SK-N-SH (cell line): ENCODE results near the gene OSBPL7. TPM values are rescaled to one million over a fixed set of nuclear protein-coding genes. Genes with fewer than 3 reads are reported as not detected.

Source experiments
- CTCF ChIA-PET: fragments of 300-600, 350-600 bp; formaldehyde crosslinking; extraction: SDS; loops from one replicate; lab custom pipeline; 2021; lab: Yijun Ruan, JAX
- POLR2A ChIA-PET: fragments of 350-600 bp; sonication (Branson Sonifier 250); formaldehyde crosslinking; extraction: SDS; loops from one replicate; lab custom pipeline; 2020; ENCODE audit warnings: antibody characterized with exemption, inconsistent platforms; lab: Yijun Ruan, JAX
- DNase-seq: peaks from one replicate; pipeline ENCODE4 v3.0.0; 2012
- H2AFZ ChIP-seq: fragments of 200-600 bp; sonication (generic); 2 replicates; pipeline ENCODE4 v1.8.1; 2016; ENCODE audit warnings: antibody characterized with exemption, mild to moderate bottlenecking, low read depth
- H3F3A ChIP-seq: fragments of 200-600 bp; sonication (generic); replicated peaks from 2 replicates; pipeline ENCODE3; 2016; ENCODE audit warnings: antibody characterized with exemption, mild to moderate bottlenecking; ENCODE audit not compliant: insufficient read depth
- H3K27ac ChIP-seq, 2 experiments: fragments of 200-500 bp in 1 of 2; fragments of 200-600 bp in 1 of 2; sonication (Bioruptor generic) in 1 of 2; sonication (generic), shearing (Covaris generic) in 1 of 2; 2 replicates each; pipeline versions ENCODE4 v1.5.1 to v1.6.1; 2014 to 2016; ENCODE audit warnings: low read depth in 2 of 2, inconsistent platforms in 1 of 2, low read length in 1 of 2, mild to moderate bottlenecking in 1 of 2, mixed read lengths in 1 of 2
- H3K27me3 ChIP-seq: fragments of 200-600 bp; sonication (generic), shearing (Covaris generic); 2 replicates; pipeline ENCODE4 v1.6.1; 2016; ENCODE audit warnings: mixed run types; ENCODE audit not compliant: insufficient read depth
- H3K36me3 ChIP-seq, 2 experiments: fragments of 200-500 bp in 1 of 2; fragments of 200-600 bp in 1 of 2; sonication (Bioruptor generic) in 1 of 2; sonication (generic) in 1 of 2; replicated peaks in 1 of 2; 2 replicates each; pipeline versions ENCODE3 to v1.5.1; 2014 to 2016; ENCODE audit warnings: low read length in 1 of 2, mild to moderate bottlenecking in 1 of 2; ENCODE audit not compliant: insufficient read depth in 2 of 2, control insufficient read depth in 1 of 2
- H3K4me1 ChIP-seq, 2 experiments: fragments of 200-500 bp in 1 of 2; fragments of 200-600 bp in 1 of 2; sonication (Bioruptor generic) in 1 of 2; sonication (generic), shearing (Covaris generic) in 1 of 2; 2 replicates each; pipeline versions ENCODE4 v1.5.1 to v1.6.1; 2014 to 2016; ENCODE audit warnings: low read depth in 1 of 2, low read length in 1 of 2, mixed run types in 1 of 2; ENCODE audit not compliant: insufficient read depth in 2 of 2, control insufficient read depth in 1 of 2
- H3K4me2 ChIP-seq: fragments of 200-600 bp; sonication (generic), shearing (Covaris generic); 2 replicates; pipeline ENCODE4 v1.6.1; 2017; ENCODE audit warnings: mixed run types
- H3K4me3 ChIP-seq, 2 experiments: fragments of 200-500 bp in 1 of 2; fragments of 200-600 bp in 1 of 2; sonication (Bioruptor generic) in 1 of 2; sonication (generic), shearing (Covaris generic) in 1 of 2; 2 replicates each; pipeline versions ENCODE4 v1.5.1 to v1.8.1; 2014 to 2016; ENCODE audit warnings: low read depth in 2 of 2, inconsistent platforms in 1 of 2, low read length in 1 of 2, mild to moderate bottlenecking in 1 of 2, mixed read lengths in 1 of 2, moderate library complexity in 1 of 2
- H3K79me2 ChIP-seq: fragments of 200-600 bp; sonication (generic); 2 replicates; pipeline ENCODE4 v1.8.1; 2017; ENCODE audit warnings: mild to moderate bottlenecking; ENCODE audit not compliant: insufficient read depth
- H3K9ac ChIP-seq: fragments of 200-600 bp; sonication (generic); 2 replicates; pipeline ENCODE4 v1.6.1; 2017; ENCODE audit warnings: mixed run types
- H3K9me2 ChIP-seq: fragments of 200-600 bp; sonication (generic); 2 replicates; pipeline ENCODE4 v1.6.1; 2017; ENCODE audit warnings: mixed run types
- H3K9me3 ChIP-seq: fragments of 200-600 bp; sonication (generic); 2 replicates; pipeline ENCODE4 v1.6.1; 2017; ENCODE audit warnings: mixed run types, mild to moderate bottlenecking, moderate library complexity
- H4K20me1 ChIP-seq: fragments of 200-600 bp; sonication (generic); 2 replicates; pipeline ENCODE4 v1.6.1; 2017; ENCODE audit warnings: mild to moderate bottlenecking, mixed run types; ENCODE audit not compliant: insufficient read depth
- CHD2 ChIP-seq: fragments of 150-350 bp; IDR thresholded peaks from 2 replicates; pipeline ENCODE4 v1.6.1; 2018; ENCODE audit warnings: low read length; ENCODE audit not compliant: partially characterized antibody
- ELF1 ChIP-seq: IDR thresholded peaks from 2 replicates; pipeline ENCODE4 v1.4.0; 2012
- FOSL2 ChIP-seq: IDR thresholded peaks from 2 replicates; pipeline ENCODE4 v1.4.0; 2012; ENCODE audit warnings: low read depth, mild to moderate bottlenecking, moderate library complexity, borderline replicate concordance
- GABPA ChIP-seq: IDR thresholded peaks from 2 replicates; pipeline ENCODE4 v1.4.0; 2012; ENCODE audit warnings: low read depth, mild to moderate bottlenecking
- MEF2A ChIP-seq: IDR thresholded peaks from 2 replicates; pipeline ENCODE4 v1.4.0; 2012; ENCODE audit warnings: low read depth, borderline replicate concordance
- NFIC ChIP-seq: IDR thresholded peaks from 2 replicates; pipeline ENCODE4 v1.4.0; 2012; ENCODE audit warnings: borderline replicate concordance
- TAF1 ChIP-seq: IDR thresholded peaks from 2 replicates; pipeline ENCODE4 v1.6.1; 2012; ENCODE audit warnings: low read depth, mild to moderate bottlenecking, low read length, moderate library complexity, borderline replicate concordance
- TCF12 ChIP-seq: IDR thresholded peaks from 2 replicates; pipeline ENCODE4 v1.4.0; 2012
- TEAD4 ChIP-seq: IDR thresholded peaks from 2 replicates; pipeline ENCODE4 v1.4.0; 2012; ENCODE audit warnings: mild to moderate bottlenecking, borderline replicate concordance; ENCODE audit not compliant: insufficient read depth
- WGBS: methylation state at CpG from one replicate; pipeline ENCODE4 v1.1.6; 2017; ENCODE audit warnings: low lambda C conversion rate; 5-methylcytosine and 5-hydroxymethylcytosine counted together
- polyA plus RNA-seq, 3 experiments: library from polyadenylated mRNA; depleted of rRNA; stranded (reverse); fragments of >200 nt; gene quantifications; 2 replicates each; pipeline ENCODE4 v1.2.3, GENCODE V29; 2012
- TF ChIP-seq, protein P1 (sequence below): fragments of 150-350 bp; IDR thresholded peaks from 2 replicates; pipeline ENCODE4 v1.6.1; 2016; ENCODE audit warnings: mild to moderate bottlenecking, low read depth, low read length
- TF ChIP-seq, protein P2 (sequence below): fragments of 150-350 bp; IDR thresholded peaks from 2 replicates; pipeline ENCODE4 v1.6.1; 2017; ENCODE audit warnings: antibody characterized with exemption, low read length, low read depth, borderline replicate concordance
- TF ChIP-seq, protein P3 (sequence below): fragments of 200-600 bp; sonication (generic); IDR thresholded peaks from 2 replicates; pipeline ENCODE4 v1.6.1; 2017; ENCODE audit warnings: antibody characterized with exemption, mild to moderate bottlenecking, moderate library complexity
- TF ChIP-seq, protein P4 (sequence below): IDR thresholded peaks from 2 replicates; pipeline ENCODE4 v1.4.0; 2012; ENCODE audit warnings: low read depth, borderline replicate concordance
- TF ChIP-seq, protein P5 (sequence below): IDR thresholded peaks from 2 replicates; pipeline ENCODE4 v1.4.0; 2012; ENCODE audit warnings: low read depth

The OSBPL7 gene
- polyA plus RNA-seq, 1 of the 3 experiments (the other 2 are of a cell fraction), result 23.7 TPM

DNA sequence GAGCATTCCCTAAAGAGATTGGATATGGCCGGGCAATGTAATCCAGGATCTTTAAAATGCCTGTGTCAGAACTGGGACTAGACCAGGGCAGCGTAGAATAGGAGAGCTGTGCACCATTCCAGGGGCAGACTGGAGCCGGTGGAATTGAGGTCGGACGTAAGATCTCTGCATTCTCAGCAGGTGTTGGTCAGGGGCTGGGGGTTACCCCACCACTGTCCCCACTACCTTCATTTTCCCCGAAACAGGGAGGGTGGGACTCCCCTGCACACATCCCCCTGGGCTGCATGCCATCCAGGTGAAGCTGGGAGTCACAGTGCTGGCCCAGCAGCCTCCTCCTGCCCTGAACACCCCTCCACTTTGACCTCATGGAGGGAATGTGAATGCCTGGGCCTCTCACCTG, 17.8 kb downstream of the OSBPL7 start:
- no peak for TF ChIP-seq FOSL2
- TF ChIP-seq, protein P1, sequence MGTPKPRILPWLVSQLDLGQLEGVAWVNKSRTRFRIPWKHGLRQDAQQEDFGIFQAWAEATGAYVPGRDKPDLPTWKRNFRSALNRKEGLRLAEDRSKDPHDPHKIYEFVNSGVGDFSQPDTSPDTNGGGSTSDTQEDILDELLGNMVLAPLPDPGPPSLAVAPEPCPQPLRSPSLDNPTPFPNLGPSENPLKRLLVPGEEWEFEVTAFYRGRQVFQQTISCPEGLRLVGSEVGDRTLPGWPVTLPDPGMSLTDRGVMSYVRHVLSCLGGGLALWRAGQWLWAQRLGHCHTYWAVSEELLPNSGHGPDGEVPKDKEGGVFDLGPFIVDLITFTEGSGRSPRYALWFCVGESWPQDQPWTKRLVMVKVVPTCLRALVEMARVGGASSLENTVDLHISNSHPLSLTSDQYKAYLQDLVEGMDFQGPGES, result no peak
- TF ChIP-seq, protein P2, sequence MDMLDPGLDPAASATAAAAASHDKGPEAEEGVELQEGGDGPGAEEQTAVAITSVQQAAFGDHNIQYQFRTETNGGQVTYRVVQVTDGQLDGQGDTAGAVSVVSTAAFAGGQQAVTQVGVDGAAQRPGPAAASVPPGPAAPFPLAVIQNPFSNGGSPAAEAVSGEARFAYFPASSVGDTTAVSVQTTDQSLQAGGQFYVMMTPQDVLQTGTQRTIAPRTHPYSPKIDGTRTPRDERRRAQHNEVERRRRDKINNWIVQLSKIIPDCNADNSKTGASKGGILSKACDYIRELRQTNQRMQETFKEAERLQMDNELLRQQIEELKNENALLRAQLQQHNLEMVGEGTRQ, result no peak
- TF ChIP-seq, protein P3, sequence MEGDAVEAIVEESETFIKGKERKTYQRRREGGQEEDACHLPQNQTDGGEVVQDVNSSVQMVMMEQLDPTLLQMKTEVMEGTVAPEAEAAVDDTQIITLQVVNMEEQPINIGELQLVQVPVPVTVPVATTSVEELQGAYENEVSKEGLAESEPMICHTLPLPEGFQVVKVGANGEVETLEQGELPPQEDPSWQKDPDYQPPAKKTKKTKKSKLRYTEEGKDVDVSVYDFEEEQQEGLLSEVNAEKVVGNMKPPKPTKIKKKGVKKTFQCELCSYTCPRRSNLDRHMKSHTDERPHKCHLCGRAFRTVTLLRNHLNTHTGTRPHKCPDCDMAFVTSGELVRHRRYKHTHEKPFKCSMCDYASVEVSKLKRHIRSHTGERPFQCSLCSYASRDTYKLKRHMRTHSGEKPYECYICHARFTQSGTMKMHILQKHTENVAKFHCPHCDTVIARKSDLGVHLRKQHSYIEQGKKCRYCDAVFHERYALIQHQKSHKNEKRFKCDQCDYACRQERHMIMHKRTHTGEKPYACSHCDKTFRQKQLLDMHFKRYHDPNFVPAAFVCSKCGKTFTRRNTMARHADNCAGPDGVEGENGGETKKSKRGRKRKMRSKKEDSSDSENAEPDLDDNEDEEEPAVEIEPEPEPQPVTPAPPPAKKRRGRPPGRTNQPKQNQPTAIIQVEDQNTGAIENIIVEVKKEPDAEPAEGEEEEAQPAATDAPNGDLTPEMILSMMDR, result no peak
- no peak for TF ChIP-seq GABPA
- WGBS, result 47% methylated on average over 6 of the region's 6 CpGs
- ChIA-PET POLR2A (interaction anchor here (0.9 kb wide), 1 partner anchor 18 kb away, joined by 3 read pairs; the partner anchor contains the start of gene OSBPL7), CTCF (interaction anchor here (0.6 to 5.2 kb wide), 9 partner anchors 10 to 140 kb away, joined by 4 to 88 read pairs (median 20); partner anchors contain the start of genes LRRC46, MRPL10, OSBPL7 and TBX21)
- no peaks in the 10 kb centered on the region for H3F3A ChIP-seq
- no peaks in the 10 kb centered on the region for H4K20me1 ChIP-seq
- H3K27me3 ChIP-seq, result 0 out of 2 replicates have a peak, but pooled peaks cover 14% of the 10 kb centered on the region
- H3K9me3 ChIP-seq, result no peaks in the 10 kb centered on the region
- no peak overlapping the region for H3K4me3 ChIP-seq
- H3K4me2 ChIP-seq, result no peak overlapping the region
- DNase-seq, result peak; percentile 32
- H3K9ac ChIP-seq, result no peak overlapping the region
- H3K79me2 ChIP-seq, result no peaks in the 10 kb centered on the region
- H3K36me3 ChIP-seq, result peaks cover 0 to 21% of the 10 kb centered on the region in 2 experiments
- no peaks in the 10 kb centered on the region for H3K4me1 ChIP-seq
- no peak overlapping the region for H3K27ac ChIP-seq
- no peak overlapping the region for H2AFZ ChIP-seq
- no peaks in the 10 kb centered on the region for H3K9me2 ChIP-seq

DNA sequence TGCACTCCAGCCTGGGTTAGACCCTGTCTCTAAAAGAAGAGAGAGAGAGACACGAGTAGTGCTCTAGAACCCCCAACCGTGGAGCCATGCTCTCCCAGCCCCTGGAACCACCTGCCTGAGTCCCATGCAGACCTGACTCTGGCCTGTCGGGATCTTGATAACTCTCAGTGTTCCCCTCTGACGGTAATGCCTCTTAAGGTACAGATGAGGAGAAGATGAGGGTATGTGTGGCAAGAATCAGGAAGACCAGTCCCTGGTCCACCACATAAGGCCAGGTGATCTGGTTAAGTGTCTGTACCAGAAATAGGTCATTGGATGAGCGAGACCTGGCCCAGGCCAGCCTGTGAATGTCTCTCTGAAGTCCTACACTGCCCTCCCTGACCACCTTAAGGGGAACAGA, 18.4 kb downstream of the OSBPL7 start:
- CTCF ChIA-PET, result interaction anchor here (0.7 to 5.2 kb wide), 17 partner anchors 10 to 173 kb away, joined by 3 to 88 read pairs (median 11); partner anchors contain the start of genes OSBPL7 and TBX21
- POLR2A ChIA-PET, result interaction anchor here (0.9 kb wide), 1 partner anchor 18 kb away, joined by 3 read pairs; the partner anchor contains the start of gene OSBPL7

More for the DNA sequence above, 18.4 kb downstream of the OSBPL7 start:
- DNase-seq, result peak; percentile 12
- H3K9ac ChIP-seq, result no peak overlapping the region
- no peaks in the 10 kb centered on the region for H3K4me1 ChIP-seq
- H3K36me3 ChIP-seq, result peaks cover 0 to 15% of the 10 kb centered on the region in 2 experiments
- H3K9me2 ChIP-seq, result no peaks in the 10 kb centered on the region
- no peak overlapping the region for H3K4me2 ChIP-seq
- H3K79me2 ChIP-seq, result no peaks in the 10 kb centered on the region
- no peak overlapping the region for H3K27ac ChIP-seq
- no peaks in the 10 kb centered on the region for H3F3A ChIP-seq
- H4K20me1 ChIP-seq, result no peaks in the 10 kb centered on the region
- 0 out of 2 replicates have a peak, but pooled peaks cover 14% of the 10 kb centered on the region for H3K27me3 ChIP-seq
- H2AFZ ChIP-seq, result no peak overlapping the region
- H3K4me3 ChIP-seq, result no peak overlapping the region
- 42% methylated on average over 5 of the region's 5 CpGs for WGBS
- no peaks in the 10 kb centered on the region for H3K9me3 ChIP-seq
- TF ChIP-seq, protein P4, sequence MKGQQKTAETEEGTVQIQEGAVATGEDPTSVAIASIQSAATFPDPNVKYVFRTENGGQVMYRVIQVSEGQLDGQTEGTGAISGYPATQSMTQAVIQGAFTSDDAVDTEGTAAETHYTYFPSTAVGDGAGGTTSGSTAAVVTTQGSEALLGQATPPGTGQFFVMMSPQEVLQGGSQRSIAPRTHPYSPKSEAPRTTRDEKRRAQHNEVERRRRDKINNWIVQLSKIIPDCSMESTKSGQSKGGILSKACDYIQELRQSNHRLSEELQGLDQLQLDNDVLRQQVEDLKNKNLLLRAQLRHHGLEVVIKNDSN, result no peak
- TF ChIP-seq MEF2A (no peak), TAF1 (no peak), ELF1 (no peak), GABPA (no peak), TCF12 (no peak), NFIC (no peak), TEAD4 (no peak), CHD2 (no peak)
- TF ChIP-seq, protein P1, result no peak
- TF ChIP-seq, protein P5, sequence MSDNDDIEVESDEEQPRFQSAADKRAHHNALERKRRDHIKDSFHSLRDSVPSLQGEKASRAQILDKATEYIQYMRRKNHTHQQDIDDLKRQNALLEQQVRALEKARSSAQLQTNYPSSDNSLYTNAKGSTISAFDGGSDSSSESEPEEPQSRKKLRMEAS, result no peak
- TF ChIP-seq, protein P2, result no peak
